Activated naive CD4-positive, alpha-beta T cell treated with anti-CD3 and anti-CD28 coated beads, Interleukin-2, amount 50 U/mL, for 72 hours (primary cell): ENCODE data around the gene MIPEP. TPM values are rescaled to one million over a fixed set of nuclear protein-coding genes. Genes with fewer than 3 reads are reported as not detected.

Source experiments
- ATAC-seq, 2 donors: fragments of 150-1000 bp; cut with Tn5 transposase; 2 replicates each; pipeline ENCODE4 v1.10.0; 2021; ENCODE audit warnings: mild to moderate bottlenecking in 2 of 2, moderate library complexity in 2 of 2
- DNase-seq, 2 donors: peaks; one replicate each; pipeline ENCODE4 v3.0.0; 2021 to 2022; ENCODE audit warnings: low spot score in 2 of 2
- H3K27ac Mint-ChIP-seq, 2 donors: one replicate each; pipeline ENCODE4 v1.8.0; 2022; ENCODE audit warnings: mild to moderate bottlenecking in 2 of 2, mixed read lengths in 2 of 2
- H3K36me3 Mint-ChIP-seq, 2 donors: one replicate each; pipeline ENCODE4 v1.8.0; 2022; ENCODE audit warnings: mixed read lengths in 2 of 2
- H3K9me3 Mint-ChIP-seq, 2 donors: one replicate each; pipeline ENCODE4 v1.8.0; 2022; ENCODE audit warnings: mixed read lengths in 2 of 2
- total RNA-seq, 2 donors: library from RNA; stranded (reverse); gene quantifications; one replicate each; pipeline ENCODE4 v1.2.3, GENCODE V29; 2022

MIPEP gene
- total RNA-seq, 2 donors from 2014 or later: 4.2 to 17.1 TPM

DNA sequence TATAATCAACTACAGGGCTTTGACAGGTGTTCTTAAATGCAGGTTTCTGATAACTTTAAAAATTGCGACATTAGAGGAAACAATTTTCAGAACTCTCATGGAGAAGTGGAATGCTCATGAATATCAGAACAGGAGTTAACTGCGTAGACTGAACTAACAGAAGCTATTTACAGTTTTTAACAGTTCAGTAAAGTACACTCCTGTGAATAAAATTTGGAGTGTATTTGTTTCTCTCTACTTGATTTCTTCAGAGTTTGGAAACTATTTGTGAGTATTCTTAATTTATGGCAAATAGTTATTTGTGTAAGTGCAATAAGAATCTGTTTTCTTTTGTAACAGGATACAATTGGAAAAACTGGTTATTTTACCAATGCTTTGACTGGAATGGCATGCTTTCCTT is 204.6 kb downstream of the MIPEP start:
- no peak for DNase-seq
- ATAC-seq: no peak
- Mint-ChIP-seq H3K36me3 (peaks cover 0 to 11% of the 10 kb centered on the region in 2 donors), H3K27ac (no peak overlapping the region), H3K9me3 (peaks cover 4 to 10% of the 10 kb centered on the region in 2 donors)

DNA sequence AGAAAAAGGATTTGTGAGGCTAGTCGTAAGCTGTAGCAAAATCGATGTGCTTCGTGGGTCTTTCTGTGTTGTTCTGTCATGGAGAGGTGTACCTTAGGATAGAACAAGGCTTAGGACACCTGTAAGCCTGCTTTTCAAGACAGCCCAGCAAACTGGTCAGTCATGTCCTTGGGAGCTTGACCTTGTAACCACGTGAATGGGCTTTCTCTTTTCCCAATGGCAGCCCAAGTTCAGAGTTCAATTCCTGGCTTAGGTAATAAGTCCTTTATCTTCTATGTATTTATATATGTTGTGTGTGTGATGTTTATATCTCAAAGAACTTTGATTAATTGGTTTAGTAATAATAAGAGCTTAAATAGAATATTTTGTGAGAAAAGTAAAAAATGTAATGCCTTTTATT is 206.1 kb downstream of the MIPEP start:
- DNase-seq (no peak), ATAC-seq (no peak)
- peaks cover 4 to 10% of the 10 kb centered on the region in 2 donors for H3K9me3 Mint-ChIP-seq
- no peak overlapping the region for H3K27ac Mint-ChIP-seq
- peaks cover 0 to 11% of the 10 kb centered on the region in 2 donors for H3K36me3 Mint-ChIP-seq

DNA sequence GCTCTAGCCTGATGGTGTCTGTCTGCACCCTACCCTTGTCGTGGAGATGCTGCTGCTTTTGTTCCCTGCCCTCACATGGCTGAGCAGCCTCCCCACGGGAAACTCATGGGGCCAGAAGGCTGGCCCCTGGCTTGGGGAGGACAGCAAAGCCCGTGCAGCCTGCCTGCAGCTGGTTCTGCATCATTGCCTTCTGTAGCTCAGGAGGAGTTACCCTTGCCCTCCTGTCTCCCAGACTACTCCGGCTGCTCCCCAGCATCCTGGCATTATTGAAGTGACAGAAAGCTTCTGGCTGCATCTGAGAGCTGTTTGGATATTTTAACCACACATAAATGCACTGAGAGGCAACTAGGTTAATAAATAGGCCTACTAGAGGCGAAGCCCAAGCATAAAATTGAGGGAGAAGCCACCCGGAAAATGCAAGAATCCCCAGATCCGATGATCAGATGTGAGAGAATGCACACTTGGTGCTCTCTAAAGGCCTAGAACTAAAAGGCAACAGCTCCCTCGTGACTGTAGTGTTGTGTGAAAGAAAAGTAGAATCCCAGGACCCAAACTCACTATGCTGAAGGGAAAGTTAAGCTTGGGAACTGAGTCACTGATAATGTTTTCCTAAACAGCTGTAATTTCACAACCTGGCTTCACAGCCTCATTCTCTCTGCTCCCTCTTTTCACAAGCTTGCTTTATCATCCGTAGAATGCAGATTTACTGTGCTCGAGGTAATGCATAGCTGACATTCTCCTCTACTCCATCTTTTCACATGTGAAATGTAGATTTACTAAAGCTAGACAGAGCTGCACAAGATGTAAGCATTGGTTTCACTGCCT is 208.1 kb downstream of the MIPEP start:
- Mint-ChIP-seq H3K9me3 (peaks cover 4 to 10% of the 10 kb centered on the region in 2 donors), H3K36me3 (peaks cover 0 to 5% of the 10 kb centered on the region in 2 donors), H3K27ac (no peak overlapping the region)
- DNase-seq: no peak
- ATAC-seq: no peak

Other genes starting within 250 kb of the MIPEP start
- gene C1QTNF9B, start 8.1 kb upstream of the MIPEP start, total RNA-seq: not detected